NCI-H526 (cell line): ENCODE data around the gene PRM1.
A peak's percentile ranks its signal among the peaks of the same experiment; 100 is the strongest.

Source experiments
- DNase-seq, 2 experiments: peaks; one replicate each; lab custom pipeline; 2025; lab: John Stamatoyannopoulos, UW

PRM1 gene

DNA sequence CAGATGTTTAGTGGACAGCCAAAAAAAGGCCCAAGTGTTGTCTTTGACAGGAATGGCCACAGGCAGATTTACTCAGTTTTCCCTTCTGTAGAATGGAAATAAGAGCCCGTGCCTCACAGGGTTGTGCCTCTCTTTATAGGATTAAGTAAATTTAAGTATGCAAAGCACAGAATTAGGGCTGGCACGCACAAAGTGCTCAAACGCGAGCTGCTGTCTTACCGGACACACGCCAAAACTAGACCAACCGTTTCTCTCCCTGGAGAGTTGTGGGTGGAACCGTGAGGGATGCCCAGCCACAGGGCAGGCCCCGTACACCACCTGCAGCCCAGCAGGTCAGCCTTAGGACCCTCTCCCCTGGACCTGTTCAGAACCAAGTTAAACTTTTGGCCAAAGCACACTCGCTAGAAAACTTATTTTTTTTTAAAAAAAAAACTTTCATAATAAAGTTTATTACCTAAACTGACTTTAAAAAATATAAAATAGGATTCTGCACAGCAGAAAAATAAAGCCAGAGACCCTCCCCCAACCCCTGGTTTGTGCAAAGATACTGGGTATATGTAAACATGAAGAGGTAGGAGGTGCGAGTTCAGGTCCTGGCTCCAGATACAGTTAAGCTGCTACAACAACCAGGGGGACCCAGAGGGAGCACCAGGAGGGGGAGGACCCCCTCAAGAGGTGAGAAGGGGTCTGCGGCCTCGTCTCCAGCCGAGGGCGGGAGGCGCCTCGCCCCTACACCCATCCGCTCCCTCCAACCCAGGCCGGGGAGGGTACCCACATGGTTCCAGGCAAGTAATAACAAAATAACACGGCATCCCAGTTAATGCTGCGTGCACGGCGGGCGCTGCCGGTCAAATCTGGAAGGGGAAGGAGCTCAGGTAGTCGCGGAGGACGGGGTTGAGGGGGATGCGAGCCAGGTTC lies 26.9 kb downstream of the PRM1 start:
- peak in 1 of 2 experiments; percentile 37 for DNase-seq

DNA sequence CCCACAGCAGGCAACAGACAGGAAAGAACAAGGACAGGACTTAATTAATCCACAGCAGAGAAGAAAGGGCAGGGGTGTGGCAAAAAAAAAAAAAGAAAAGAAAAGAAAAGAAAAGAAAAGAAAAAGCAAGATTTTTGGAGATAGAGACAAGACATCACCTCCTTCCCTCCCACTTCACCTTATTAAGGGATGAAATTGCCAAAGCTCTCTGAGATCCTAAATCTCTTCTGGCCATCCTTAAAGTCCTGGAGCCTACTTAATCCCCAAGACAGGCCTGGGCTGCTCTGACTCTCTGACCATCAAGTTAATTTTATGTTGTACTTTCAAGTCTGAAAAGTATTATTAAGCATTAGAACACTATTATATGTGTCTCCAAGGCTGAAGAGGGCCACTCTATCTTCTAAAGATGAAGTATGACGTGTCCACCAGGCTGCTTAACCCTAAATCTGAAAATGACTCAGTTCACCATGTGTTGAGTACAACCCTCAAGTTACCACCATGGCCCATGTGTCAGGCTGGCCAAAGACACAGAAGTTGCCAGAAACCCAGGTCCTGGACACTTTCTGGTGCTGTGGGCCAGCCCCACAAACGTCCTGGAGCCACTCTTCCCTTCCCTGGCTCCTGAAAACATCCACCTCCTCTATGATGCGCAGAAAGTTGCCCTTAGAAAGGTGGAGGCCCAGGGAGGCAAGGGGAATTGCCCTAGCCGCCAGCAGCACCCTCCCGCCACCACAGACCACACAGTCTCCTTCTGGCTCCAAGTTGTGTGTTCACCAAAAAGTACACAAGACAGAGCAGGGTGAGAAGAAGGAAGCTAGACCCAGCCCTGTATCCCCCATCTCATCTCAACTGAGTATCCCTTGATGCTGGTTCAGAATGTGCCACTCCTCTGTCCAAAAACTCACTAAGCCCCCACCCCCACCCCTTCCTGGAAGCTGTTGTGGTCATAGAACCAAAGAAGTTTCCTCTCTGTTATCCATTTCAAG lies 27.8 kb downstream of the PRM1 start:
- no peak for DNase-seq

DNA sequence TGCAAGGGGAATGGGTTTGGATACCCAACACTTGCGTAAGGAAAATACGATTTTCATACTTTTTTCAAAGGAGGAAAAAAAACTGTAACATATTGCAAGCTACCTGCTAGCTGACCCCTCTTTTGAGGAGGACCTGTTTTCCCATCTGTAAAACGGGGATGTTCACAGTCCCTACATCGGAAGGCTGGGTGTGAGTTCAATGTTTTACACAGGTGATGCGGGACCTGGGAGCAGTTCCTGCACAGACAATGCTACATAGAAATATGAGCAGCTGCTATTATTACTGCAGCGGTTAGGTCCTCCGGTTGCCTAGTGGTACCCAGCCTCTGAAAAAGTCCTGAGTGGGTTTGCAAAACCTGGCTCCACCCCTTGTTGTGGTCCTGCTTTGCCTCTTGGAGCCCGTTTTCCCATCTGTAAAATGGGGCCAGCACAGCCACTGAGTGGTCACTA lies 28.6 kb downstream of the PRM1 start:
- no peak for DNase-seq

DNA sequence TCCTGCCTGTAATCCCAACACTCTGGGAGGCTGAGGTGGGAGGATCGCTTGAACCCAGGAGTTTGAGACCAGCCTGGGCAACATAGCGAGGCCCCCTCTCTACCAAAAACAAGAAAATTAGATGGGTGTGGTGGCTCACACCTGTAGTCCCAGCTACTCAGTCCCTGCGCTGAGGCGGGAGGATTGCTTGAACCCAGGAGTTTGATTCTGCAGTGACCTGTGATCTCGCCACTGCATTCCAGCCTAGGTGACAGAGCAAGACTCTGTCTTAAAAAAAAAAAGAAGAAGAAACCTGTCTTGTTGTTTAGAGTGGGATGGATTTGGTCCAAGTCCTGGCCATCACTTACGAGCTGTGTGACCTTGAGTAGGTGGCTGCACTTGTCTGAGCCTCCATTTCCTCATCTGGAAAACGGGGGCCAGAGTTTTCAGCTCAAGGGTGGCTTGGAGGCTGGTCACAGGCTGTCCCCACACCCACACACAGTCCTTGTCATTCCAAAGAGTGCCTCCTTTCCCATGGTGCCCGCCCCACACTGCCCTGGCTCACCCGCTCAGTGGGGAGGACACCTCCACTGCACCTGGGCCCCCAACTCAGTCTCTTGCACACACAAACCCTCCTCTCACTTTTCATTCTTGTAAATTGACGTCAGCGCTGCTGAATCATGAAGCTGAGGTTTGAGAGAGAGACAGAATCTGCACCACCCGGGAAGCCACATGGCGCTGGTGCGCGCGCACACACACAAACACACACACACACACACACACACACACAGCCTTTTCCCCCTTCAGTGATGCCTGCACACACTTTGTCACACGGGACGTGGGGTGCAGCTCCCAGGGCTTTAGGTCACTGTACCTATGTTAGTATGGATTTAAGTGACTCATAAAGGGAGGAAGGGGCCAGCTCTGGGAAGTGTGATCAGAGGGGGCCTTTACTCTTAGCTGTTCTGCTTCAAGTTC lies 29.3 kb downstream of the PRM1 start:
- no peak for DNase-seq

DNA sequence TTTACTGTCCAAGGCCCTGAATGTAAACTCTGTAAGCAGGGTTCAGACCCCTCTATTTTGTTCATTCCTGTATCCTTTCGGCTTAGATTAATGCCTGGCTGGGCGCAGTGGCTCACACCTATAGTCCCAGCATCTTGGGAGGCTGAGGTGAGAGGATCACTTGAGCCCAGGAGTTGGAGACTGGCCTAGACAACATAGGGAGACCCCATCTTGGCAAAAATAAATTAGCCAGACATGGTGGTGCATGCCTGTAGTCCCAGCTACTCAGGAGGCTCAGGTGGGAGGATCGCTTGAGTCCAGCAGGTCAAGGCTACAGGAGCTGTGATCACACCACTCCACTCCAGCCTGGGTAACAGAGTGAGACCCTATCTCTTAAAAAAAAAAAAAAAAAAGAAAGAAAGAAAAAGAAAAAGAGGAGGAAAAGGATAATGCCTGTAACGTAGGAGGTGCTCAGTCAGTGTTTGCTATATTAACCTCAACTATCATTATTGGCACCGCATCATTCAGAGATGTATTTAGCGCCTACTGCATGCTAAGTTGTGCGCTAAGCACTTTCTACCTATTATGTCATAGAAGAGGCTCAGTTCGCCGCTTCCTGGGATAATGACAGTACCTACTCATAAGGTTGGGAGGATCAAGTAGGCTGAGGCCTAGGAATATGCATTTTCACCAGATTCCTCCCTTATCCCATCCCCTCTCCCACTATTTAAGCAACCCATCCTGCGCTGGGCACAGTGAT lies 30.2 kb downstream of the PRM1 start:
- no peak for DNase-seq

DNA sequence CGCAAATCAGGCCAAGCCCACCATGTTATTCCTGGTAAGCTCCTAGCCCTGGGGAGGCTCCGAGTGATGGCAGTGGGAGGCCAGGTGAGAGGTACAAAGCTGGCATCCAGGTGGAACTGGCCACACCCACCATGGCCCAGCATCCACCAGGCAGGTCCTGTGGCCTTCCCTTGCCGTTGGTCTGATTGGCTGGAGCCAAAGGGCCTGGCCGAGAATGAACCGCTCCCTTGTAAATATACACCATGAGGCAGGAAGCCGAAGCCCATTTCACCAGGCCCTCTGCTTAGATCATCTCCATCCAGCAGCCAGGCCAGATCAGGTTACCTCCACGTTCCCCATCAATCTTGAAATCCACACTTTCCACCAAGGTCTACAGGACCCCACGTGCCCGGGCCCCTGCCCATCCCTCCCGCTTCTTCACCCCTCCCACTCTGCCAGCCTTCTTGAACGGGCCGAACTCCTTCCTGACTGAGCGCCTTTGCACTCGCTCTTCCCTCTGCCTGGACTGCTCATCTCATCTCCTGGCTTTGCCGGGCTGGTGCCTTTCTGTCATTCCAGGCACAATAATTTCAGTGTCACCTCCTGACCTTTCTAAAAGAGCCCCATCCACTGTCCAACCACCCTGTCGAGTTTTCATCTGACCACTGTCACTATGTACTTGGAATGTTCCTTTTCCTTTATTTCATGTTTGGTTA lies 30.9 kb downstream of the PRM1 start:
- DNase-seq: peak in 1 of 2 experiments; percentile 13

DNA sequence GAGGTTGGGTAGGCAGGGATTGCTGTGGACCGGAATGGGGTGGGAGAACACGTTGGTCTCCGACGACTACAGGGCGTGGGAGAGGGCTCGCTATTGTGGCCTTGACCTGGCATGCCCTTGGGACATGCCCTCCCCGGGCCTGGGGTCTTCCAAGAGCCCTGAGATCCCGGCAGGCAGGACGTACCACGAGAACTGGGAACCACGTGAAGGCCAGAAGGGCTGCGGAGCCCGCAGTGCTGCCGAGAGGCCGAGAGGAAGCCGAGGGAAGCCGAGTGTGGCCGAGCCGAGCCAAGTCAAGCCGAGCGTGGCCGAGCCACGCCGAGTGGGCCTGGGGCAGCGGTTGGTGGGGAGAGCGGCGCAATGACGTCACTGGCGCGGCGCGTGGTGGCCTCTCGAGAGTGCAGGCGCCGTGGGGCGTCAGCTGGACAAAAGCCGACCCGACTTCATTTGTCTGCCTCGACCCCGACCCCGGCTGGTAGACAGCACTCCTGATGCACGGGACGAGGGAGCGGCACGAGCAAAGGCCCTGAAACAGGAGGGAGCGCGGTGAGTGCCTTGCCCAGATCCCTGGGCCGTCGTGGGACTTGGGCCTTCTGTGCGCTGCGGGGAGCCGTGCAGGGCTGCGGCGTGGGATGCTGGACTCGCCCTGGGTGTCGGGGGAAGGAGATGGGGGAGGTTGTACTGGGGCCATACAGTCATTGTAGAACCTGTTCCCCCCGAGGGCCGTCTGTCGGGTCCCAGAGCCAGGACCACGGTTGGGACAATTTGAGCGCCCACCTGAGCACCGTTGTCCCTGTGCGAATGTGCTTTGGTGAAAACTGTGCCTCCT lies 31.7 kb downstream of the PRM1 start:
- DNase-seq: no peak

DNA sequence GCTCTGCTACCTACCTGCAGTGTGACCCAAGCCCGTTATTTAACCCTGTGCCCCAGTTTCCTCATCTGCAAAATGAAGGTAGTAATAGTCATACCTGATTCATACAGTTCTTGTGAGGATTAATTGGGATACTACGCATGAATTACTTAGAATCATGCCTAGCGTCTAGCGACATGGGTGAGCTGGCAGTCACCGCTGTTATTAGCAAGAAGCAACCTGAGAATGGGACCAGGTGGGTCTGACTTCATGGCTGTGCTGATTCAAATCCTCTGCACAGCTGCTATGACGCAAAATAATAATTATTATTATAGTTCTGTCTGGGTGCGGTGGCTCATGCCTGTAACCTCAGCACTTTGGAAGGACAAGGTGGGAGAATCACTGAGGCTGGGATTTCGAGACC lies 33.0 kb downstream of the PRM1 start:
- no peak for DNase-seq

DNA sequence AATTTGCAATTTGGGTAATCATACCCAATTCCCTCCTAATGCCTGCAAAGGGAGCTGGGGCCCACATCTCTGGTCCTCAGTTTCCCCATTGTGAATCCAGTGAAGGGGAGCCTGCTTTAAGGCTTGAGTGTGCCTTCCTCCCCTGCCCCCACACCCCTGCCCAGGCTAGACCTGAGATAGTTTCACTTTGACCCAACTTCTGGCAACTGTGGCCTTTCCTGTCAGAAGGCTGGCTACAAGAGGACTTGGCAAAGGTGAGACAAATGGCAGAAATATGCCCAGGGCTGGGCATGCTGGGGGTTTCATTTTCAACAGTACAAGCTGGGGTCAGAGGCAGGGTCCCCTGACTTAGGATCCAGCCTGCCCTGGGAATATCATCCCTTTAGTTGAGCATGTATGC lies 35.1 kb downstream of the PRM1 start:
- DNase-seq: no peak

DNA sequence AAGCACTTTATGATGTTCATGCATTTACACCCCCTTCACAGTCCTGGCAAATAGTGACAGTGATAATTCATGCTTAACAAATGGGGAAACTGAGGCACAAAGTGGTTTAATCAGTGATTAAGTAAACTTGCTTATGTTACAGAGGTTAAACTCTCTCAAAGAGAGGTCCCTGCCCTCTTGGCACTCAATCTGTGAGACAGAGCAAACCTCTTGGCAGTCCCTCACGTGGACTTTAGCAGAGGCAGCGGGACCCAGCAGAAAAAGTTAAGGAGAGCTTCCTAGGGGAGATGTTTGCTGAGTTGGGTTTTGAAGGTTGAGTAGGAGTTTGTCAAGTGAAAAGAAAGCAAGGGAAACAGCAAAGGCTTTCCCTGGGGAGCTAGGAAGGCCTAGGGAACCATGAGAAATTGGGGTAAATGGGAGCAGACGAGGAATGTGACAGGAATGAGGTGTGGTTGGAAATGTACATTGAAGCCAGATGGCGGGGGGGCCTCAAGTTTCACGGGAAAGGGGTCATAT lies 35.9 kb downstream of the PRM1 start:
- DNase-seq: no peak

DNA sequence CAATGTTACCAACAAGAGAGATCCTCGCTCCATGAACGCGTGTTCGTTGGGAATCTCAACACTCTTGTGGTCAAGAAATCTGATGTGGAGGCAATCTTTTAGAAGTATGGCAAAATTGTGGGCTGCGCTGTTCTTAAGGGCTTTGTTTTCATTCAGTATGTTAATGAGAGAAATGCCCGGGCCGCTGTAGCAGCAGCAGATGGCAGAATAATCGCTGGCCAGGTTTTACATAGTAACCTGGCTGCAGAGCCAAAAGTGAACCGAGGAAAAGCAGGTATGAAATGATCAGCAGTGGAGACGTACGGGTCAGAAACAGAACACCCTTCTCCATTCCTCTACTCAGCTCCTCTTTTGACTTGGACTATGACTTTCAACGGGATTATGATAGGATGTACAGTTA lies 38.5 kb downstream of the PRM1 start:
- peak in 1 of 2 experiments; percentile 56 for DNase-seq

DNA sequence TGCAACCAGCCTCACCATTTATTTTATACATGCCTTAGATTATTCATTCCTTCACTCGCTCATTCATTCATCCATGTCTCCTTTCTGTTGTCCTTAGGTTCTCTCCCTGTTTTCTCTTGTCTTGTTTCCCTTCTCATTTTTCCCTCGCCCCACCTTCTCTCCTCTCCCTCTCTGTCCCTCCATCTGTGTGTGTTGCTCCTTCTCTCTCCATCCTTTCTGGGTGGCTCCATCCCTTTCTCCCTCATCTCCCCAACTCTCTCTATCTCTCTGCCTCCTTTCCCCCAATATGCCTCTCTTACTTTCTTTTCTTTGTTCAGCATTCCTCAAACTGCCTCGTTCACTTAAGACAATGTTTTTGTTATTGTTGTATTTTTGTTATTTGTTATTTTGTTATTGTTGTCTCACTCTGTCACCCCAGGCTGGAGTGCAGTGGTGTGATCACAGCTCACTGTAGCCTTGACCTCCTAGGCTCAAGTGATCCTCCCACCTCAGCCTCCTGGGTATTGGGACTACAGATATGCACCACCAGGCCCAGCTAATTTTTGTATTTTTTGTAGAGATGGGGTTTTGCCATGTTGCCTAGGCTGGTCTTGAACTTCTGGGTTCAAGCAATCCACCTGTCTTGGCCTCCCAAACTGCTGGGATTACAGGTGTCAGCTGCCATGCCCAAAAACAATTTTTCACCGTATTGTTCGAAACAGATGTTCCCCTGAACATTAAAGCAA lies 39.5 kb downstream of the PRM1 start:
- no peak for DNase-seq

DNA sequence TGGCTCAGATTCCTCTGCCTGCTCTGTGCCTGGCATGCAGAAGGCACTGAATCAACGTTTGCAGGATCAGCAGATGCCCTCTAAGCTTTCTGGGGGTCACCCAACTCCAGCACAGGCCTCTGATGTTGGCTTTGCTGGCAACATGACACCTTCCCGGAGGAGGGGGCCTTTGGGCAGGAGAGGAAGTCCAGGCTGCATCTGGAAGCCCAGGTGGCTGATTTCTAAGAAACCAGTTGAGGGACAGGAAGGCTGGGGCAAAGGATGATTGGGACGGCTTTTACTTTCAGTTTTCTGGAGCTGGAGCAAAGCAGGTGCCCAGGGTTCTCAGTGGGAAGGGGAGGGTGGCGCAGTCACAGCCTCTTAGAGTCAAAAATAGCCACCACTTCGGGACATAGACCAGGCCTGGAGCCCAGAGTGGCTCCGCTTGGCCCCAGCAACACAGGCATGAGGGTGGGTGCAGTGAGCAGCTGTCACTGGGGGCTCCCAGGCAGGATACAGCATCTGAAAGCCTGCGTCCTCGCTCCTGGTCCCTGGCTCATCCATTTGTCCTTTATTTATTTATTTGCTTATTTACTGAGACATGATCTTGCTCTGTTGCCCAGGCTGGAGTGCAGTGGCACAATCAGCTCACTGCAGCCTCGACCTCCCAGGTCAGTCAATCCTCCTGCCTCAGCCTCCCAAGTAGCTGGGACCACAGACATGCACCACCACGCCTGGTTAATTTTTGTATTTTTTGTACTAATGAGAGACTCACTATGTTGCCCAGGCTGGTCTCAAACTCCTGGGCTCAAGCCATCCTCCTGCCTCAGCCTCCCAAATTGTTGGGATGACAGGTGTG lies 40.3 kb downstream of the PRM1 start:
- no peak for DNase-seq

DNA sequence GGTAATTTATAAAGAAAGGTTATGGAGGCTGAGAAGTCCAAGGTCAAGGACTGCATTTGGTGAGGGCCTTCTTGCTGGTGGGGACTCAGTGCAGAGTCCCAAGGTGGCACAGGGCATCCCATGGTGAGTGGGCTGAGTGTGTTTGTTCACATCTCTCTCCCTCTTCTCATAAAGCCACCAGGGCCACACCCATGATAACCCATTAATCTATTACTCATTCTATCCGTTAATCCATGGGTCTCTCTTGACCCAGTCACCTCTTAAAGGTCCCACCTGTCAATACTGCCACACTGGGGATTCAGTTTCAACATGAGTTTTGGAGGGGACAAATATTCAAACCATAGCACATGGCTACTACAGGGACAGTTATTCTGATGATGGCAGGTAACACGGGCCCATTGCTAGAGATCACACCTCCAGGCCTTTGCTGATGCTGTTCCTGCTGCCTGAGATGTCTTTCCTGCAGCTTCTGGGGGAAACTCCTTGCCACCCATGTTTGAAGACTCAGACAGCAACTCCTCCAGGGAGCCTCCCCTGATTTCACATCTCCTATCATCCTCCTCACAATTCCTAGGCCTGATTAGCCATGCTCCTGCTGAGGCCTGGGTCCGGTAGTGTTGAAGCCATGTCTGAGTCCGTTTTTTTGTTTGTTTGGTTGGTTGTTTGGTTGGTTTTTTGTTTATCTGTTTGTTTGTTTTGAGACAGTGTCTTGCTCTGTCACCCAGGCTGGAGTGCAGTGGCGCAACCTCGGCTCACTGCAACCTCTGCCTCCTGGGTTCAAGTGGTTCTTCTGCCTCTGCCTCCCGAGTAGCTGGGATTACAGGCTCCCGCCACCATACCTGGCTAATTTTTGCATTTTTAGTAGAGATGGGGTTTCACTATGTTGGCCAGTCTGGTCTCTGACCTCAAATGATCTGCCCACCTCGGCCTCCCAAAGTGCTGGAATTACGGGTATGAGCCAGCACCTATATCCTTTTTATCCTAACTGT lies 41.2 kb downstream of the PRM1 start:
- DNase-seq: no peak

DNA sequence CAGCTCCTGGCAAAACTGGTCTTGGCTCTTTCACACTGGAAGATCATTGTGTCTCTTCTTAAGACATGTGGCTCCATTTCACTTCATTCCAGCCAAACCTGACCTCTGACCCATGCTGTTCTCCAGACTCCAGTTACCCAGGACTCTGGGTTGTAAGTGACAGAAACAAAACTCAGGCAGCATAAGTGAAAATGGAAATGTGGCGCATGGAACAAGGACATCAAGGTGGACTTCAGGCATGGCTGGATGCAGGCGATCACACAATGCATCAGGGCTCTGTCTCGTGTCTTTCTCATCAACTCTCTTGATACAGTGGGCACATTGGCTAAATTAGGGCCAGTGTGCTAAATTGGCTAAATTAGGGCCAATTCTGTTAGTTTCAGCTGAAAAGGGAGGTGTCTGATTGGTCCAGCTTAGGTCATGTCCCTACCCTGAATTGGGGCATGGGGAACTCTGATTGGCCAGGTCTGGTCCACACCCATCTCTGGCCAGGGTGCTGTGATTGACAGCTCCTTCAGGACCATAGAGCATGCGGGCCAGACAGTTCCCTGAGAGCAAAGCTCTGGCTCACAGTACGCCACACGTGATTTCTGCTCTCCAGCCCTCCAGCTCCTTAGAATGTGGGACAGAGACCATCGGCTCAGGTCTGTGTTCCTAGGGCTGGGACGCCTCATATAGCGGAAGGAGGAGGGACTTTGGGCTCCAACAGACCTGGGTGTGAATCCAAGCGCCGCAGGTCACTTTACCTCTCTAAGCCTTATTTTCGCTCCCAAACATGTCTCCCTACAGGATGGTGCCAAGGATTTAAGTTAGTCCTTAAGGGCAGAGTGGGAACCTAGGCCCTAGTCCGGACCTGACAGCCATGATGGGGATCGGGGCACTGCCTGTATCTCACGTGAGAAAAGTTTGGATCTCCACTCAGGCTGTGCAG lies 42.6 kb downstream of the PRM1 start:
- no peak for DNase-seq
